ENCODE results near the gene AREG.

The AREG gene

GRCh38 chr4:74431113-74431826, 13.7 kb upstream of the AREG start:
- DNase-seq (ENCODE audit: low read depth): no peak

GRCh38 chr4:74433043-74433442, 11.9 kb upstream of the AREG start:
- no peak for DNase-seq (ENCODE audit: low read depth)

- DNase-seq (ENCODE audit: low read depth): no peak
These were observed 11.3 kb upstream of the AREG start for GRCh38 chr4:74433541-74434172.

GRCh38 chr4:74435296-74435695, 9.6 kb upstream of the AREG start:
- DNase-seq (ENCODE audit: low read depth): no peak

- no peak for DNase-seq (ENCODE audit: low read depth)
These were observed 7.1 kb upstream of the AREG start for GRCh38 chr4:74437866-74438265.

- DNase-seq (ENCODE audit: low read depth): no peak
These were observed 6.3 kb upstream of the AREG start for GRCh38 chr4:74438661-74439060.

- DNase-seq (ENCODE audit: low read depth): no peak
These were observed 5.0 kb upstream of the AREG start for GRCh38 chr4:74439952-74440351.

- DNase-seq (ENCODE audit: low read depth): no peak
These were observed 4.6 kb upstream of the AREG start for GRCh38 chr4:74440356-74440755.

GRCh38 chr4:74441744-74442143, 3.2 kb upstream of the AREG start:
- DNase-seq (ENCODE audit: low read depth): no peak

GRCh38 chr4:74446193-74446868, 1.4 kb downstream of the AREG start:
- DNase-seq (ENCODE audit: low read depth): no peak

- no peak for DNase-seq (ENCODE audit: low read depth)
These were observed 2.0 kb downstream of the AREG start for GRCh38 chr4:74446896-74447295.

- no peak for DNase-seq (ENCODE audit: low read depth)
These were observed 2.8 kb downstream of the AREG start for GRCh38 chr4:74447636-74448233.

GRCh38 chr4:74449571-74450297, 4.8 kb downstream of the AREG start:
- DNase-seq (ENCODE audit: low read depth): no peak

GRCh38 chr4:74450298-74450683, 5.4 kb downstream of the AREG start:
- no peak for DNase-seq (ENCODE audit: low read depth)

GRCh38 chr4:74451214-74451661, 6.3 kb downstream of the AREG start:
- no peak for DNase-seq (ENCODE audit: low read depth)

GRCh38 chr4:74453037-74453635, 8.2 kb downstream of the AREG start:
- no peak for DNase-seq (ENCODE audit: low read depth)

GRCh38 chr4:74453829-74454742, 9.2 kb downstream of the AREG start:
- DNase-seq (ENCODE audit: low read depth): no peak

GRCh38 chr4:74455361-74456055, 10.6 kb downstream of the AREG start:
- no peak for DNase-seq (ENCODE audit: low read depth)

- no peak for DNase-seq (ENCODE audit: low read depth)
These were observed 11.3 kb downstream of the AREG start for GRCh38 chr4:74456056-74456744.

Measured in T follicular helper cell (primary cell).